K562 (cell line): ENCODE results near the gene ZFYVE16. TPM values are rescaled to one million over a fixed set of nuclear protein-coding genes. Genes with fewer than 3 reads are reported as not detected.

Experiments
- CHCHD3 ChIP-seq: fragments of 250-450 bp; sonication (Bioruptor Pico); IDR thresholded peaks from 2 replicates; pipeline ENCODE4 v2.1.2; 2022; ENCODE audit warnings: mild to moderate bottlenecking
- CTBP1 ChIP-seq: fragments of 450-650 bp; IDR thresholded peaks from 2 replicates; pipeline ENCODE4 v1.6.1; 2016; ENCODE audit warnings: borderline replicate concordance
- ELF2 ChIP-seq: fragments of 250-450 bp; sonication (Bioruptor Pico); IDR thresholded peaks from 2 replicates; pipeline ENCODE4 v1.5.0; 2021; ENCODE audit warnings: mild to moderate bottlenecking
- EWSR1 ChIP-seq: fragments of 450-650 bp; IDR thresholded peaks from 2 replicates; pipeline ENCODE4 v1.6.1; 2018; ENCODE audit warnings: borderline replicate concordance, mild to moderate bottlenecking, low read depth, moderate library complexity; ENCODE audit not compliant: partially characterized antibody
- FOXK1 ChIP-seq: sonication (generic); formaldehyde crosslinking; IDR thresholded peaks from 2 replicates; pipeline ENCODE4 v1.8.0; 2022; ENCODE audit warnings: missing genetic modification reagents, mild to moderate bottlenecking, borderline replicate concordance
- HNRNPH1 ChIP-seq: fragments of 200-400 bp; formaldehyde crosslinking; optimal IDR thresholded peaks from 2 replicates; pipeline ENCODE3; 2017; ENCODE audit warnings: low read depth, mild to moderate bottlenecking, low read length, moderate library complexity
- KDM5B ChIP-seq: fragments of 200-600 bp; sonication (generic); IDR thresholded peaks from 2 replicates; pipeline ENCODE4 v1.6.1; 2012; ENCODE audit warnings: low read depth, mild to moderate bottlenecking, moderate library complexity, low read length, control low read depth, inconsistent platforms; ENCODE audit not compliant: insufficient replicate concordance
- KLF16 ChIP-seq: IDR thresholded peaks from 2 replicates; pipeline ENCODE4 v1.6.1; 2016; ENCODE audit warnings: antibody characterized with exemption
- PML ChIP-seq: IDR thresholded peaks from 2 replicates; pipeline ENCODE4 v1.6.1; 2012; ENCODE audit warnings: low read length, inconsistent platforms
- SMC3 ChIP-seq: conservative IDR thresholded peaks from 2 replicates; pipeline ENCODE4 v1.6.1; 2011; ENCODE audit warnings: low read depth, low read length, improper control_type of control experiment; ENCODE audit not compliant: insufficient read depth
- ZNF311 ChIP-seq: fragments of 250-450 bp; sonication (Bioruptor Pico); IDR thresholded peaks from 2 replicates; pipeline ENCODE4 v1.4.0; 2020; ENCODE audit warnings: mild to moderate bottlenecking, moderate library complexity
- polyA plus RNA-seq, 8 experiments: library from polyadenylated mRNA; depleted of rRNA in 4 of 8; stranded (reverse) in 5 of 8; unstranded in 3 of 8; fragments of >200 nt; fragmentation: Nextera tagmentation in 2 of 8; fragmentation: Illumina TruSeq in 1 of 8; extraction: Ambion mirVana in 2 of 8; extraction: Trizol in 1 of 8; gene quantifications; 2 replicates each; pipeline versions ENCODE4 v1.2.1 to v1.2.3, GENCODE V29; 2011 to 2014; ENCODE audit warnings: inconsistent platforms in 1 of 8, missing spikeins in 1 of 8
- total RNA-seq, 7 experiments: library from RNA; depleted of rRNA in 6 of 7; stranded (reverse); fragments of >200 nt in 6 of 7; fragmentation: Illumina TruSeq in 2 of 7; extraction: Trizol in 2 of 7; gene quantifications; 2 replicates each; pipeline versions ENCODE4 v1.2.1 to v1.2.3, GENCODE V29; 2011 to 2021; ENCODE audit warnings: low replicate concordance in 1 of 7
- TF ChIP-seq, protein P1 (sequence below): fragments of 450-650 bp; formaldehyde crosslinking; IDR thresholded peaks from 2 replicates; pipeline ENCODE4 v1.4.0; 2020; ENCODE audit warnings: mild to moderate bottlenecking, moderate library complexity
- TF ChIP-seq, protein P2 (sequence below), 2 experiments: fragments of 450-650 bp; IDR thresholded peaks; 2 replicates each; pipeline ENCODE4 v1.6.1; 2016
- TF ChIP-seq, protein P3 (sequence below): fragments of 450-650 bp; IDR thresholded peaks from 2 replicates; pipeline ENCODE4 v1.6.1; 2016; ENCODE audit warnings: borderline replicate concordance
- TF ChIP-seq, protein P4 (sequence below): IDR thresholded peaks from 2 replicates; pipeline ENCODE4 v1.6.1; 2014; ENCODE audit warnings: antibody characterized with exemption
- TF ChIP-seq, protein P5 (sequence below): fragments of 250-450 bp; sonication (Bioruptor Pico); IDR thresholded peaks from 2 replicates; pipeline ENCODE4 v1.5.0; 2021; ENCODE audit warnings: mild to moderate bottlenecking, moderate library complexity

The ZFYVE16 gene
- total and polyA plus RNA-seq, 9 of the 15 experiments (the other 6 are each of a cell fraction or from before 2014, with no cell fraction given) = 6.0 to 18.9 (median 12.5) TPM

DNA sequence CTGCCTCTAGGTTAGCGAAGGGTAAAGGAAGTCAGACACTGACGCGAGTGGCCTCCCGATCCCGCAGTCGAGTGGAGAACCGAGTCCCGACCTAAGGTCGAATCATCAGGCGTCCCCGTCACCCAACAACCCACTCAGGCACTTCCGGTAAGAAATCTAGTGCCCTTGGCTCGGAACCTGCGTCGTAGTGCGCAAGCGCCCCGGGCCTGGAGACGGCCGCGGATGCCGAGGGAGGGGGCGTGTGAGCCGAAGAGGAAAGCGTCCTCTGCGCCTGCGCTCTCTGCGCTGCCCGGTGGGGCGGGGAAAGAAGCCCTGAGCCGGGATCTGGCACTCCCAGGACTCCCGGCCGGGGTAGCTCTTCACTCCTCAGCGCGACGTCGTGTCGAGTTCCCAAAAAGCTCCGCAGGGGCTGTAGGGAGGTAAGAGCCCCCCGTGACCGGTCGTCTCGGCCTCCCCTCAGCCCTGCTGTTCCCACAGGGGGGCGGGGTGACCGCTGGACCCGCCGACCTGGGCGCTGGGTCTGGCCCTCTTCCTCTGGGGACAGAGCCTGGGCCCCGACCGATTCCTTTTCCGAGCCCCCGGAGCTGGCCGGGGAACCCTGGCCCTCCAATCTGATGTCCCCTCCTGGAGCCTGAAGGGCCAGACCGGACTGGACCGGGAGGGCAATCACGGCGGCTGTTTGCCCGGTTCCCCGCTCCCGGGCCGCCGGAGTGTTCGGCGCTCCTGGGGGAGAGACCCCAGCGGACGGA lies at the start of gene ZFYVE16 (continued):
- TF ChIP-seq, protein P1, sequence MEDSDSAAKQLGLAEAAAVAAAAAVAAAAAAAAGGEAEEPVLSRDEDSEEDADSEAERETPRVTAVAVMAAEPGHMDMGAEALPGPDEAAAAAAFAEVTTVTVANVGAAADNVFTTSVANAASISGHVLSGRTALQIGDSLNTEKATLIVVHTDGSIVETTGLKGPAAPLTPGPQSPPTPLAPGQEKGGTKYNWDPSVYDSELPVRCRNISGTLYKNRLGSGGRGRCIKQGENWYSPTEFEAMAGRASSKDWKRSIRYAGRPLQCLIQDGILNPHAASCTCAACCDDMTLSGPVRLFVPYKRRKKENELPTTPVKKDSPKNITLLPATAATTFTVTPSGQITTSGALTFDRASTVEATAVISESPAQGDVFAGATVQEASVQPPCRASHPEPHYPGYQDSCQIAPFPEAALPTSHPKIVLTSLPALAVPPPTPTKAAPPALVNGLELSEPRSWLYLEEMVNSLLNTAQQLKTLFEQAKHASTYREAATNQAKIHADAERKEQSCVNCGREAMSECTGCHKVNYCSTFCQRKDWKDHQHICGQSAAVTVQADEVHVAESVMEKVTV (CRISPR knock-in tag) = no peak
- TF ChIP-seq CTBP1 (peak; percentile 16), KDM5B (peak; percentile 93), KLF16 (no peak), PML (peak; percentile 68; the same call in 1 of the 2 replicates), CHCHD3 (0 out of 2 replicates have a peak, but pooled peaks have one; percentile 31), EWSR1 (no peak), HNRNPH1 (no peak), ELF2 (peak; percentile 7), ZNF311 (CRISPR knock-in tag) (no peak), SMC3 (no peak), FOXK1 (0 out of 2 replicates have a peak, but pooled peaks have one; percentile 69)
- TF ChIP-seq, protein P2, sequence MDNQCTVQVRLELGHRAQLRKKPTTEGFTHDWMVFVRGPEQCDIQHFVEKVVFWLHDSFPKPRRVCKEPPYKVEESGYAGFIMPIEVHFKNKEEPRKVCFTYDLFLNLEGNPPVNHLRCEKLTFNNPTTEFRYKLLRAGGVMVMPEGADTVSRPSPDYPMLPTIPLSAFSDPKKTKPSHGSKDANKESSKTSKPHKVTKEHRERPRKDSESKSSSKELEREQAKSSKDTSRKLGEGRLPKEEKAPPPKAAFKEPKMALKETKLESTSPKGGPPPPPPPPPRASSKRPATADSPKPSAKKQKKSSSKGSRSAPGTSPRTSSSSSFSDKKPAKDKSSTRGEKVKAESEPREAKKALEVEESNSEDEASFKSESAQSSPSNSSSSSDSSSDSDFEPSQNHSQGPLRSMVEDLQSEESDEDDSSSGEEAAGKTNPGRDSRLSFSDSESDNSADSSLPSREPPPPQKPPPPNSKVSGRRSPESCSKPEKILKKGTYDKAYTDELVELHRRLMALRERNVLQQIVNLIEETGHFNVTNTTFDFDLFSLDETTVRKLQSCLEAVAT (IDR thresholded peaks at IDR 0.05) = peak in 1 of 2 experiments; percentile 65; a peak in 2 of 4 replicates
- TF ChIP-seq, protein P3, sequence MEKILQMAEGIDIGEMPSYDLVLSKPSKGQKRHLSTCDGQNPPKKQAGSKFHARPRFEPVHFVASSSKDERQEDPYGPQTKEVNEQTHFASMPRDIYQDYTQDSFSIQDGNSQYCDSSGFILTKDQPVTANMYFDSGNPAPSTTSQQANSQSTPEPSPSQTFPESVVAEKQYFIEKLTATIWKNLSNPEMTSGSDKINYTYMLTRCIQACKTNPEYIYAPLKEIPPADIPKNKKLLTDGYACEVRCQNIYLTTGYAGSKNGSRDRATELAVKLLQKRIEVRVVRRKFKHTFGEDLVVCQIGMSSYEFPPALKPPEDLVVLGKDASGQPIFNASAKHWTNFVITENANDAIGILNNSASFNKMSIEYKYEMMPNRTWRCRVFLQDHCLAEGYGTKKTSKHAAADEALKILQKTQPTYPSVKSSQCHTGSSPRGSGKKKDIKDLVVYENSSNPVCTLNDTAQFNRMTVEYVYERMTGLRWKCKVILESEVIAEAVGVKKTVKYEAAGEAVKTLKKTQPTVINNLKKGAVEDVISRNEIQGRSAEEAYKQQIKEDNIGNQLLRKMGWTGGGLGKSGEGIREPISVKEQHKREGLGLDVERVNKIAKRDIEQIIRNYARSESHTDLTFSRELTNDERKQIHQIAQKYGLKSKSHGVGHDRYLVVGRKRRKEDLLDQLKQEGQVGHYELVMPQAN = peak; percentile 63; the same call in 1 of the 2 replicates
- TF ChIP-seq, protein P4, sequence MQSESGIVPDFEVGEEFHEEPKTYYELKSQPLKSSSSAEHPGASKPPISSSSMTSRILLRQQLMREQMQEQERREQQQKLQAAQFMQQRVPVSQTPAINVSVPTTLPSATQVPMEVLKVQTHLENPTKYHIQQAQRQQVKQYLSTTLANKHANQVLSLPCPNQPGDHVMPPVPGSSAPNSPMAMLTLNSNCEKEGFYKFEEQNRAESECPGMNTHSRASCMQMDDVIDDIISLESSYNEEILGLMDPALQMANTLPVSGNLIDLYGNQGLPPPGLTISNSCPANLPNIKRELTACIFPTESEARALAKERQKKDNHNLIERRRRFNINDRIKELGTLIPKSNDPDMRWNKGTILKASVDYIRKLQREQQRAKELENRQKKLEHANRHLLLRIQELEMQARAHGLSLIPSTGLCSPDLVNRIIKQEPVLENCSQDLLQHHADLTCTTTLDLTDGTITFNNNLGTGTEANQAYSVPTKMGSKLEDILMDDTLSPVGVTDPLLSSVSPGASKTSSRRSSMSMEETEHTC = no peak
- TF ChIP-seq, protein P5, sequence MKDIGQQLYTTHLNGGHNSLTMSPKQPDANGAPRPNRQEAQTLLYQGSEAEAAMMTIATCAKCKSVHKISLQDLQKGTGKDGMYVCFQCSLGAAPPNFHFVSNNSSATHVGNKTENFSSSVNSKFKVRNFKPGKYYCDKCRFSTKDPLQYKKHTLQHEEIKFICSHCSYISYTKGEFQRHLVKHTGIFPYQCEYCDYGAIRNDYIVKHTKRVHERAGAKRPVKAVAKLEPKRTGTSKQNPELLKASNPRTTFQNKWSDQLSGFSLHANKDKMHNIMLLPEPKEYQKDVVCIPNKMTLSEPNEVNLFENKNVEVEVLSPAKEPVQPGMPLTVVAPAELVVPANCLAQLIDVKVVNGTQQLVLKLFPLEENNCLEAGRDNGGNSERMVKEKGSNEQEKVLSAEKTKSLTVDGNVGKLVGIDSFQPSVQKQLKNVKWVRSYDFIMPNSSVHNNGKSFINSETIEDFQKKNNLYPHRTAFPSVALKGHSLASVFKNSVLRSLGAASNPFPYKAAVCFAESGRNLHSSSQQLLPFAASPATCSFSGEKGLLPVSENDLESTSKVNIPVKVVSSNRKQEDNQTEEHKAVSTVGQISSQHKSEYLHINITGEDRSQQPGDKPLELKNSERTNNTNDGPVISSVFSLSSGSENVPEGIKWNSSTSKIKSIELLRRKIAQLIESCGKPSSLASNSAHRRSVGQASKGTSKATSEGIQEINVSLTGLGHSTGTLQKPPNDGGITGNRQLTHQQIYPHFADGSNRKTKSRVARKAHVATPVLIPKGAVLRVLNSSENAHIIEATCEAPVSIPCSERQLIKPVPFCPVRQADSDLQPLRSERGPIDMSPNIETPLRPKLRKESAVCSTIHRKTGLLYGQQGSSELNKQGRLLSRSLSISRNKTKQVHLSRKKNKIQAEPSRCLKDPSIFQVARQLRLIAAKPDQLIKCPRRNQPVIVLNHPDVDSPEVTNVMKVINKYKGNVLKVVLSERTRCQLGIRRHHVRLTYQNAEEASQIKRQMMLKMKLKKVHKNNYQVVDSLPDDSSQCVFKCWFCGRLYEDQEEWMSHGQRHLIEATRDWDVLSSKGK = no peak
